HG03108 (cell line): ENCODE measurements around the gene TMEM94.
"Not testable (repeated sequence)": the region's sequence is repeated elsewhere in the genome, so short reads cannot be mapped to it uniquely, and the experiment has no call there.

Experiments
- ATAC-seq: cut with Tn5 transposase; IDR thresholded peaks from one replicate; pipeline ENCODE4 v1.9.1; 2021; ENCODE audit warnings: moderate library complexity; ENCODE audit not compliant: unreplicated experiment

Gene TMEM94

DNA sequence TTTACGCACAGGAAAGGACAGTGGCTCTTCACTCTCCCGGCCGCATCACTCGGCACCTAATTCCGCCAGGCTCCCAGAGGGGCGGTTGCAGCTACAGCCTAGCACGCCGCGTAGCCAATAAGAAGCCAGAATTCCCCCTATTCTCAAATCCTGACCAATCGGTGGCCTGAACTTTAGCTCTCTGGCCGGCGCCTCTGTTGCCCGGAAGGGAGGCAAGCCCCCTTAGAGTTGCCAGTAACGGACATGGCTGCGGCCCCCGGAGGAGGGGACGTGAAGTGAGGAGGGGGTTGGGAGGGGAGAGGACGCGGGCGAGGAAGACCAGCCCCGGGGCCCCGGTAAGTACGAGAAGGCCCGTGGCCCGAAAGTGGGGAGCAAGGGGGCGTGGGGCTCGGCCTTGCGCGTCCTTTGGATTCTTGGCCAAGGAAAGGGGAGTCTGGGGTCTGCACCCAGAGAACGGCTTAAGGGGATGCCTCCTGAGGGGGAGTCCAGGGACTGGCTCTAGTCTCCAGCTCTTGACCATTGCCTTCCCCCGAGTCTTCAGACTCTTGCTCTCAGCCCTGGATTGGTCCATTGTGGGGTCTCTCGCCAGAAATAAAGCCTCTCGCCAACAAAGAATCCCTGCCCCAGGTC lies at the start of gene TMEM94:
Gene TMEM94, plus strand, starts transcription at position 219 of the 630 bp plus-strand sequence. CDS start 15,271 bp downstream, outside the sequence.
- peak; percentile 89 for ATAC-seq

DNA sequence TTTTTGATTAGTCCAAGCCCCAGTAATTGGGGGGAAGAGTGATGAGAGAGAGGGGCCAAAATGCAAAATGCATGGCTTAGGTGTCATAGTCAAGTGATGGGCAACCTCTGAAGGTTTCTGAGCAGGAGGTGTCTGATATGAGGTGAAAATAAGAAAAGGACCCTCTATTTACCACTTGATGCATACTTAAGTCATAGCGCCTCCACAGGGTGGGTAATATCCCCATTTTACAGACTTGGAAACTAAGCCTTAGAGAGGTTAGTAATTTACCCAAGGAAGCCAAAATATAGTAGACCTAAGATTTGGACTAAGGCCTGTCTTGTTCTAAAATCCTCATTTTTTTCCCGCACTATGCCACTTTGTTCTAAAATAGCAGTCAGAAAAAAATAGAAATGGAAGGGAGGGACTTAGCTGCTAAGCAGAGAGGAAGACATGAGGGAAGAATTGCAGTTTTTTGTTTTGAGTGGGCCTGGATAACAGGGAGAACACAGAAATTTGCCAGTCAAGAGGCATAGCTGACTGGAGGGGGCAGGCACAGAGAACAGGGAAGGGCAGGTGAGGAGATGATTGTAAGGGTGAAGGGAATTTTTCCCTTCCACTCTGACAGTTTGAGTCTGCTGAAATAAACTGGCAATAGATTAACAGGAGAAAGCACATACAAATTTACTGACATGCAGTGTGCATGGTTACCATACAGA lies 48.6 kb upstream of the TMEM94 start:
- no peak for ATAC-seq

DNA sequence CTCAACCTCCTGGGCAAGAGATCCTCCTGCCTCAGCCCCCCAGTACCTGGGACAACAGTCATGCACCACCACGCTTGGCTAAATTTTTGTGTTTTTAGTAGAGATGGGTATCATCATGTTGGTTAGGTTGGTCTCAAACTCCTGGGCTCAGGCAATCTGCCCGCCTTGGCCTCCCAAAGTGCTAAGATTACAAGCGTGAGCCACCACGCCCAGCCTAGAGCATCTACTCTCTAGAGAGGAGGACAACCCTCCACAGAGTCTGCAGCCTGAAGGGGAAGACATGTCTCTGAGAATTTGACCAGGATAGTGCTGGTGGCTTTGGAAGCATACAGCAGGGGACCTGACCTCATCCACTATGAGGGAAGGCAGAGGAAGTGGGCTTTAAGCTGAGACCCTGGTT lies 46.3 kb upstream of the TMEM94 start:
- no peak for ATAC-seq

DNA sequence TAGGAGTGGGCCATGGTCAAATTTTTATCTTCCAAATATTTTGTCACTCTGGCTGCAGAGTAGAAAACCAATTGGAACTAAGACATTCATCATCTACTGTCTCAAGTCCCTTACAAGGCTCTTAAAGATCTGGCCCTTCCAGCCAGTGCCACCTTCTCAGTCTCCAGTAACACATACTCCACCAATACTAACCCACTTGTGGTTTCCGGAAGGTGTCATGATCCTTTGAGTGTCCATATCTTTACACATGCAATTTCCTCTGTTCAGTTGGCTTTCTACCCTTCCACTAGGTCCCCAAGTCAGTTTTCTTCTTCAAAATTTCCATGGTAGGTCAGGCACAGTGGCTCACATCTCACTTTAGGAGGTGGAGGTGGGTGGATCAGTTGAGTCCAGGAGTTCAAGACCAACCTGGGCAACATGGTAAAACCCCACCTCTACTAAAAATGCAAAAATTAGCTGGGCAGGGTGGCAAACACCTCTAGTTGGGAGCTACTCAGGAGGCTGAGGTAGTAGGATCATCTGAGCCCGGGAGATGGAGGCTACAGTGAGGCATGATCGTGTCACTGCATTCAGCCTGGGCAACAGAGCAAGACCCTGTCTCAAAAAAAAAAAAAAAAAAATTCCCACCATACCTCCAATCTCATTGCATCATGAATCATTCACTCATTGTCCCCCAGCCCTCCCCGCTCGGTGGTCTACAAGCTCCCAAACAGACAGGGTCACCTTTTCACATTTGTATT lies 44.9 kb upstream of the TMEM94 start:
- no peak for ATAC-seq

DNA sequence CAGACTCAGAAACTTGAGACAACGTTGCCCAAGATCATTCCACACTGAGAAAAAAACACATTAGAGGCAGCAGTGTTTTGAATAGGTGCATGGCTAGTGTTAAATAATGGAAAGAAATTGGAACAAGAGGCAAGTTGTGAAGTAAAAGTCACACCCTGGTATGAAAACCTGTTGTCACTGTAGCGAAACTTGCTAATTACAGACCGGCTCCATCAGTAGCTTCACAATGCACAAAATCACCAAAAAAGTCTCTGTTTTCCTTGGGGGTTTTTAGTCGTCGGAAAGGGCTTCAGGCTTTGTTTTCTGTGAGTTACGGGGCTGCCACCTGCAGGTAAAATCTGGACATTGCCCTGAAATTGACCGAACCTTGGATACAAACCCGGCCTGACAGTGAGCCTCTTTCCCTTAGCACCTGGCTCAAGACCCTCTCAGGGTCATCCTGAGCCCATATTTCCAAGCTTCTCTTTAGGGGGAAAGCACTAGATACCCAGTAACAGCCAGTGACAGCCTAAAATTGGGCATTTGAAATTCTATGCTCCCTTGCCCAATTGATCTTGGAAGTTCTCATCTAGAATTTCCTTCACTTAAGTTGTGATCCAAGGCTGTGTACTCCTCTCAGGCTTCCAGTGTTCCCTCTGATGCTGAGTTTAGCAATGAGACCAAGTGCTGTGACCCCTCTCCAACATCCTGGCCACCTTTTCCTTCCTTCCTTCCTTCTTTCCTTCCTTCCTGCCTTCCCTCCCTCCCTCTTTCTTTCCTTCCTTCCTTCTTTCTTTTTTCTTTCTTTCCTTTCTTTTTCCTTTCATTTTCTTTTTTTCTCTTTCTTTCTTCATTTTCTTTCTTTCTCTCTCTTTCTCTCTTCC lies 43.7 kb upstream of the TMEM94 start:
- ATAC-seq, result no peak

DNA sequence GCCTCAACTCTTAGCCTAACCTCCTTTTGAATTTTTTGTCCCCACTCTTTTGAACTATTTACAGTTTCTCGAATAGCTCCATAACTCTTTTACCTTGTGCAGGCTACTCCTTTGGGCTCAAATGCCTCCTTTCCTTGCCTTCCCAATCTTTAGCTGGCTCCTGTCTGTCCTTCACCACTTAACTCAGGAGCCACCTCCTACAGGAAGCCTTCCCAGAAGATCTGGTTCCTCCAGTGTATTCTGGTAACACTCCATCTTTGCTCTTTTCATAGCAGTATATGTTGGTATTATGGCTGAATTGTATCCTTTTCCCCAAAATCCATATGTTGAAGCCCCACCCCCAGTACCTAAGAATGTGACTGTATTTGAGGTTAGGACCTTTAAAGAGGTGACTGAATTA lies 41.9 kb upstream of the TMEM94 start:
- no peak for ATAC-seq

DNA sequence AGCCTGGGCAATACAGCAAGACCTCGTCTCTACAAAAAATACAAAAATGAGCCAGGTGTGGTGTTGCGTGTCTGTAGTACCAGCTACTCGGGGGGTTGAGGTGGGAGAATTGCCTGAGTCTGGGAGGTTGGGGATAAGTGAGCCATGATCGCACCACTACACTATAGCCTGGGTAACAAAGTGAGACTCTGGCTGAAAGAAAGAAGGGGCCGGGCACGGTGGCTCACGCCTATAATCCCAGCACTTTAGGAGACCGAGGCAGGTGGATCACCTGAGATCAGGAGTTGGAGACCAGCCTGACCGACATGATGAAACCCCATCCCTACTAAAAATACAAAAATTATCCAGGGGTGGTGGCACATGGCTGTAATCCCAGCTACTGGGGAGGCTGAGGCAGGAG lies 40.4 kb upstream of the TMEM94 start:
- ATAC-seq, result no peak

DNA sequence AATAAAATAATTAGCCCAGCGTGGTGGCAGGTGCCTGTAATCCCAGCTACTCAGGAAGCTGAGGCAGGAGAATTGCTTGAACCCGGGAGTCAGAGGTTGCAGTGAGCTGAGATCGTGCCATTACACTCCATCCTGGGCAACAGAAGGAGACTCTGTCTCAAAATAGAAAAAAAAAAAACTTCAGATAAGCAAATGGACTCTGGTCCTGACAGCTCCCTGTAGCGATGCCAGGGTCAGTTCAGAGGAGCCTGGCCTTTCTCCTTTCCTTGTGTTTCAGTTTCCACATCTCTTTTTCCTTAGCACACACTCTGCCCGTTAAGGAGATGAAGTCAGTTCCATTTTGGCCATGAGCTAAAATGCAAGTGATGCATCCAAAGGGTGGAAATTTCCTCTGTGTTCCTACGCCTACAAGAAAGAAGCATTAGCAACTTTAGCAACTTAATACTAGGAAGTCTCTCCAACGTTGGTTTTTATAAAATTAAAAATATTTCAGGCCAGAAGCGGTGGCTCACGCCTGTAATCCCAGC lies 39.3 kb upstream of the TMEM94 start:
- ATAC-seq, result no peak

DNA sequence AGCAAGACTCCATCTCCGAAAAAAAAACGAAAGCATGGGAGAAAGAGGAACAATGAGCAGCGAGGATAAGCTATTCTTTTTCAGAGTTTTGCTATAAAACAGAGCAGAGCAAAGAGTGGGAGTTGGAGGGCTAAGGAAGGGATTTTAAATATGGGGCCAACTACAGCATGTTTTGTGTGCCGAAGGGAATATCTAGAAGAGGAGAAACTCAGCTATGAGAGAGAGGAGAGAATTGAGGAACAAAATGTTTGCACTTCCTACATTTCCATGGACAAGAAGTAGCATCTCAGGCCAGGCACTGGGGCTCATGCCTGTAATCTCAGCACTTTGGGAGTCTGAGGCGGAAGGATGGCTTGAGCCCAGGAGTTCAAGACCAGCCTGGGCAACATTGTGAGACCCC lies 37.9 kb upstream of the TMEM94 start:
- ATAC-seq, result no peak

DNA sequence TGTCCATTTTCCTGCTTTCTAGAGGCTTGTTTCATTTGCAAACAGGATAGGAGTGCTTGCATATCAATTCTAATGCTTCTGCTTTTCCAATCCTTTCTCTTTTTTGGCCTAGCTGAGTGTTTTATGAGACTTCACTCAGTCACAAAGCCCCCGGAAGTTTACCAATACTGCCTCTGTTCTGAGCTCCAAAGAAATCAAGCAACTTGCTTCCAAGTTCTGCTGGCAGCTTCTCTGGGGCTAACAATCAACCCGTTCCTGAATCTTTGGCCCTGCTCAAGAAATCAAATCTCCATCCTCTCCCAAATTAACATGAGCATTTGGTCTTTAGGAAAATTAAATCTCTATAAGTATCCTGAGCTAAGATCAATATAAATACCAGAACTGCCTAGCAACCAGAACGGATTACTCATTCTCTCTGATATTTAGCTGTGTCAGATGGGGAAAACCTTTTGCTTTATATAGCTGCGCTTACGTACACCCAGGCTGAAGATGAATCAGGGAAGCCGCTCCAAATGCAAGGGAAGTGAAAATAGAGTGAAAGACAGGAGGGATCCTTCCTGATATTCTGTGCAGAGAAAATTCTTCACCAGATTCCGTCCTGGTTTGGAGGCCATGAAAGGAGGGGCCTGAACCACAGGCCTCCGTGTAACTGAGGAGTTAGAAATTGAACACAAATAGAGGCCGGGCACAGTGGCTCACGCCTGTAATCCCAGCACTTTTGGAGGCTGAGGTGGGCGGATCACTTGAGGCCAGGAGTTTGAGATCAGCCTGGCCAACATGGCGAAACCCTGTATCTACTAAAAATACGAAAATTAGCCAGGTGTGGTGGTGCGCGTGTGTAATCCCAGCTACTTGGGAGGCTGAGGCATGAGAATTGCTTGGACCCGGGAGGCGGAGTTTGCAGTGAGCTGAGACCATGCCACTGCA lies 27.6 kb upstream of the TMEM94 start:
- no peak for ATAC-seq

DNA sequence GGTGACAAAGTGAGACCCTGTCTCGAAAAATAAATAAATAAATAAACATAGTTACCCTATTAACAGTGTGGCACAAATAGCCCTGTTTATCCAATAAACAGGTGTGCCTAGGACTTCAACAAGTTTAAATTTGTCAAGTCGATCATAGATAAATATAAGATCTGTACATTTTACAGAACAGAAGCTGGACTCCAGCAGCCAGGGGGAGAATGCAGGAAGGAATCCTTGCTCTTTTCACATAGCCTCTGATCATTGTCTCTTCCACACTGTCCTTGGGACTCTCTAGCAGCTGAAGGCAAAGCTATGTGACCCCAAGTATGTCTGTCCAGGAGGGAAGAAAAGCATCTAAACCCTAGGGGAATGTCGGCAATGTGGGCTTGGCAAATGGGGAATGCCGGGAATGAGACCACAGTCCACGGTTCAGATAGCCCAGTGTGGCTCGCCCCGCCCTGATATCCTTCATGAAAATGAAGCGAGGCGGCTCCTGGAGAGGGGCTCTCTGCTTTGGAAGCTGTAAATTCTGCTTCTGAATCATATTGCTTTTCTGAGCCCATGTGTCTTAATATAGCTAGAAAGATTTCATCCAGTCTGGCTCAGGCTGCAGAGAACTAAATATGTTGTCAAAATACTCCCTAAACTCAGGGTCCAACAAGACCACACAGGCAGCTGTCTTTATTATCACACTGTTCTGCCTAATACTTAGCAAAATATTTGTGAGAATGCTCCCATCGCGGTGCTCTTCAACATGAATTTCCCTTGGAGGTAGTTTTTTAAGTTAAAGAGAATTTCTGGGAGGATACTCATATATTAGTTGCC lies 26.1 kb upstream of the TMEM94 start:
- ATAC-seq, result no peak

DNA sequence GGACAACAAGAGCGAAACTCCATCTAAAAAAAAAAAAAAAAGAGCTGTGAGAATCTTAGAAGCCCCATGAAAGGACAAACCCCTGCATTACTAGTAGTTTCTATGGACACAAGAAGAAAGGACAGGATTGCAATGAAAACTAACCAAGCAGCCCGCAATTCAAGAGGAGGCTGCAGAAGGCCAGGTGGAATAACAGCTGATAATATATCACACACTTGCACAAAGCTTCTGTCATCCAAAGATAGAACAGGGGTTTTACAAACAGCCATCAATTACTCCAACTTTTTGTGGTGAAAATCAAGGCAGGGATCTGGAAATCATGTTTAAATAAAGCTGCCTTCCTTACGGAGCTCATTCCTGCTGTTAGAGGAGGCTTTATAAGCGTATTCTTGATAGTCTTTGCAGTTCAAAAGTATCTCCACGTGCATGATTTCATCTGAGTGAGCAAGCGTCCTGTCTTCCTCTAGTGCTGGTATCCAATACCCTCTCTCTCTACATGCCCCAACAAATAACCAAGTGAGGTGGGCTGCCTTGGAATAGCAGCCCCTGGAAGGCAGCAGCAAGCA lies 23.1 kb upstream of the TMEM94 start:
- ATAC-seq, result no peak

DNA sequence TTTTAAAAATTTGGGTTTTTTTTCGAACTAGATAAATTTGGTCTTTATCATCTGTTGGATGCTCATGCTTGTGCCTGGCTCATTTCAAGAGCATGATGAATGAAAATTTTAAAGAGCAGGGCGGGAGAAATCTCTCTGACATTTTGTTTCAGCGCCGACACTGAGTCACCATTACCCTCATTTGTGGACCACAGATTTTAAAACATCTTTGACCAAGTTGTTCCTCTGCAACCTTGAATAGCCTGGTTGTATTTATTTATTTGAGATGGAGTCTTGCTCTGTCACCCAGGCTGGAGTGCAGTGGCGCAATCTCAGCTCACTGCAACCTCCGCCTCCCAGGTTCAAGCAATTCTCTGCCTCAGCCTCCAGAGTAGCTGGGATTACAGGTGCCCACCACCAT lies 22.0 kb upstream of the TMEM94 start:
- not testable (repeated sequence) for ATAC-seq

DNA sequence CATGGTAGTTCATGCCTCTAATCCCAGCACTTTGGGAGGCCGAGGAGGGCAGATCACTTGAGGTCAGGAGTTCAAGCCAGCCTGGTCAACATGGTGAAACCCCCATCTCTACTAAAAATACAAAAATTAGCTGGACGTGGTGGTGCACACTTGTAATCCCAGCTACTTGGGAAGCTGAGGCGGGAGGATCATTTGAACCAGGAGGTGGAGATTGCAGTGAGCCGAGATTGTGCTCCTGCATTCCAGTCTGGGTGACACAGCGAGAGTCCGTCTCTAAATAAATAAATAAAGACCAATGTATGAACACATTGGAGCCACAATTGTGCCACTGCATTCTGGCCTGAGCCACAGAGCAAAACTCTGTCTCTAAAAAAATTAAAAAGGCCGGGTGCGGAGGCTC lies 19.0 kb upstream of the TMEM94 start:
- not testable (repeated sequence) for ATAC-seq

DNA sequence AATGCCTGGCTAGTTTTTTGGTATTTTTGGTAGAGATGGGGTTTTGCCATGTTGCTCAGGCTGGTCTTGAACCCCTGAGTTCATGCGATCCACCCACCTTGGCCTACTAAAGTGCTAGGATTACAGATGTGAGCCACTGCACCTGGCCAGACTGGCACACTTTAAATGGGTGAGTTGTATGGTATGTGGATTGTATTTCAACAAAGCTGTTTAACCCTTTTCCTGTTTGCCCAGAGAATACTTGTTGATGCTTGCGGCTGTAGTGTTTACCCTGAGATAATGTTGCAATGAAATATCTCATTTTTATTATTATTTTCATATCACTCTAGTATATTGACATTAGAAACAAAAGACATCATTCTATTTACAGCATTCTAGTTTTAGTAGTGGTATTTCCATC lies 17.1 kb upstream of the TMEM94 start:
- no peak for ATAC-seq

DNA sequence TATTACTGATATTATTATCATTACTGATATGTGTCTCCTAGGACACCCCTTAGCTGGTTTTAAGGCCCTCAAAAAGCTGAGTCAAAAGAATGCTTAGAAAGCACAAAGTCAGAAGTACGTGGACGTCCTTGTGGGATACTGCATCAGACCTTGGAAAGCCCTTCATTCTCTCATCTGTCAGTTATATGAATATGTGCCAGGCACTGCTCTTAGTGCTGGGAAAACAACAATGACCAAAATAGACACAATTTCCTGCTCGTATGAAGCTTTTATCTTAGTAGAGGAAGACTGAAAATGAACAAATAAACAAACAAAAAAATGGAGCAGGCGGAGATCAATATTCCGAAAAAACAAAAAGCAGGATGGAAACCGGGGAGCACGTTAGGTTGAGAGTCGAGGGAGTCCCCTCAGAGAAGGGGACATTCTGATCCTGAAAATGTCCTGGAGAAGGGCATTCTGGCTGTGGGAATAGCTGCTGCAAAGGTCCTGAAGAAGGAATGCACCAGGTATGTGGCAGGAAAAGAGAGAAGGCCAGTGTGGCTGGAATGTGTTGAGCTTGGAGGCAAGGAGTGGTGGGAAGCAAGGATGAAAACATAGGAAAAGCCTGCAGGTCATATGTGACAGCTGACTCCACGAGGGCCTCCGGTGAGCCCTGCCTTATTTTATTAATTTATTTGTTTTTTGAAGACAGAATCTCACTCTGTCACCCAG lies 15.5 kb upstream of the TMEM94 start:
- no peak for ATAC-seq

DNA sequence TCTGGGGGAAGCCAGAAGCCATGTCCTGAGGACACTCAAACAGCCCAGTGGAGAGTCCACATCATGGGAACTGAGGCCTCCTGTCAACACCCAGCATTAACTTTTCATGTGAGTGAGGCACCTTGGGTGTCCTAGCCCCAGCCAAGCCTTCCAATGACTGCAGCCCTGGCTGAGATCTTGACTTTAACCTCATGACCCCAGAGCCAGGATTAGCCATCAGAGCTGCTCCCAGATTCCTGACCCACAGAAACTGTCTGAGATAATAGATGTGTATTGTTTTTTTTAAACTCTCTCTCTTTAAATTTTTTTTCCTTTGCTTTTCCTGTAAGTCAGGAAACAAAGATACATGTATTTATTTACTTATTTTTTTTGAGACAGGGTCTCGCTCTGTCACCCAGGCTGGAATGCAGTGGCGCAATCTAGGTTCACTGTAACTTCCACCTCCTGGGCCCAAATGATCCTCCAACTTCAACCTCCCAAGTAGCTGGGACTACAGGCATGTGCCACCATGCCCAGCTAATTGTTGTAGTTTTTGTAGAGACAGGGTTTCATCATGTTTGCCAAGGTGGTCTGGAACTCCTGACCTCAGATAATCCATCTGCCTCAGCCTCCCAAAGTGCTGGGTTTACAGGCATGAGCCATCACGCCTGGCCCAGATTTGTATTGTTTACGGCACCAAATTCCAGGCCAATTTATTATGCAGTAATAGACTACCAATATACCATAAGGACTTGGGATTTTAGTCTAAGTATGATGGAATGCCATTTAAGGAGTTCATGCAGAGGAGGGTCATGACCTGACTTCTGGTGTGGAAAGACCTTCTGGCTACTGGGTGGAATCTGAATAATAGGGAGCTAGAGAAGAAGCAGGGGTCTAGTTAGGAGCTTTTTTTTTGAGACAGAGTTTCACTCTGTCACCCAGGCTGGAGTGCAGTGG lies 14.0 kb upstream of the TMEM94 start:
- ATAC-seq, result no peak
